ENCODE measurements around the gene PHF21B.
"Not testable (repeated sequence)": the region's sequence is repeated elsewhere in the genome, so short reads cannot be mapped to it uniquely, and the experiment has no call there.

PHF21B gene

GRCh38 chr22:44904492-44905152 lies 105.2 kb downstream of the PHF21B start:
- H3K27me3 ChIP-seq (ENCODE audit: low read depth); H3K4me3 ChIP-seq; H3K4me1 ChIP-seq; in situ Hi-C loops (cut with MboI; ENCODE audit: low sequenced_read_pairs); DNase-seq (ENCODE audit: low spot score in 2 of 2); H3K36me3 ChIP-seq (replicated peaks); H3K9me3 ChIP-seq: not testable (repeated sequence)

- in situ Hi-C loops (cut with MboI; ENCODE audit: low sequenced_read_pairs); H3K4me3 ChIP-seq: not testable (repeated sequence)
Observed at GRCh38 chr22:44903164-44903563, 106.6 kb downstream of the PHF21B start.

GRCh38 chr22:44901301-44901700 lies 108.5 kb downstream of the PHF21B start:
- DNase-seq (ENCODE audit: low spot score in 2 of 2), result no peak
- H3K9me3 ChIP-seq, result peaks cover 8% of the 10 kb centered on the region

More at GRCh38 chr22:44903164-44903563, 106.6 kb downstream of the PHF21B start:
- not testable (repeated sequence) for DNase-seq (ENCODE audit: low spot score in 2 of 2); H3K36me3 ChIP-seq (replicated peaks); H3K4me1 ChIP-seq; H3K9me3 ChIP-seq; H3K27me3 ChIP-seq (ENCODE audit: low read depth)

GRCh38 chr22:44898236-44898635 lies 111.6 kb downstream of the PHF21B start:
- H3K9me3 ChIP-seq, result peaks cover 8% of the 10 kb centered on the region
- H3K4me3 ChIP-seq, result no peak overlapping the region
- no peaks in the 10 kb centered on the region for H3K4me1 ChIP-seq
- no peak for DNase-seq (ENCODE audit: low spot score in 2 of 2)
- H3K27me3 ChIP-seq (ENCODE audit: low read depth), result no peaks in the 10 kb centered on the region
- in situ Hi-C loops (cut with MboI; ENCODE audit: low sequenced_read_pairs), result no loop called here
- no peaks in the 10 kb centered on the region for H3K36me3 ChIP-seq (replicated peaks)

More at GRCh38 chr22:44901301-44901700, 108.5 kb downstream of the PHF21B start:
- in situ Hi-C loops (cut with MboI; ENCODE audit: low sequenced_read_pairs), result no loop called here
- no peaks in the 10 kb centered on the region for H3K4me1 ChIP-seq
- no peak overlapping the region for H3K4me3 ChIP-seq
- H3K27me3 ChIP-seq (ENCODE audit: low read depth), result no peaks in the 10 kb centered on the region
- peaks cover under 1% of the 10 kb centered on the region; the same call in 1 of the 2 replicates for H3K36me3 ChIP-seq (replicated peaks)

- in situ Hi-C loops (cut with MboI; ENCODE audit: low sequenced_read_pairs), result no loop called here
- H3K4me3 ChIP-seq, result no peak overlapping the region
- no peaks in the 10 kb centered on the region; the same call in 1 of the 2 replicates for H3K36me3 ChIP-seq (replicated peaks)
- H3K4me1 ChIP-seq, result no peaks in the 10 kb centered on the region
- no peaks in the 10 kb centered on the region for H3K27me3 ChIP-seq (ENCODE audit: low read depth)
- H3K9me3 ChIP-seq, result no peaks in the 10 kb centered on the region
- no peak for DNase-seq (ENCODE audit: low spot score in 2 of 2)
Observed at GRCh38 chr22:44895296-44896055, 114.3 kb downstream of the PHF21B start.

- in situ Hi-C loops (cut with MboI; ENCODE audit: low sequenced_read_pairs), result no loop called here
- no peak for DNase-seq (ENCODE audit: low spot score in 2 of 2)
- H3K9me3 ChIP-seq, result no peaks in the 10 kb centered on the region
- no peaks in the 10 kb centered on the region for H3K4me1 ChIP-seq
- no peaks in the 10 kb centered on the region; the same call in 1 of the 2 replicates for H3K36me3 ChIP-seq (replicated peaks)
- H3K27me3 ChIP-seq (ENCODE audit: low read depth), result no peaks in the 10 kb centered on the region
- H3K4me3 ChIP-seq, result no peak overlapping the region
Observed at GRCh38 chr22:44894782-44895181, 115.0 kb downstream of the PHF21B start.

- no peak for DNase-seq (ENCODE audit: low spot score in 2 of 2)
- Histone ChIP-seq H3K36me3 (replicated peaks) (no peaks in the 10 kb centered on the region; the same call in 1 of the 2 replicates), H3K9me3 (no peaks in the 10 kb centered on the region), H3K4me1 (no peaks in the 10 kb centered on the region), H3K4me3 (no peak overlapping the region), H3K27me3 (ENCODE audit: low read depth) (no peaks in the 10 kb centered on the region)
- in situ Hi-C loops (cut with MboI; ENCODE audit: low sequenced_read_pairs), result no loop called here
Observed at GRCh38 chr22:44894321-44894720, 115.5 kb downstream of the PHF21B start.

GRCh38 chr22:44893731-44894080 lies 116.1 kb downstream of the PHF21B start:
- H3K4me1 ChIP-seq, result no peaks in the 10 kb centered on the region
- in situ Hi-C loops (cut with MboI; ENCODE audit: low sequenced_read_pairs), result no loop called here
- H3K4me3 ChIP-seq, result no peak overlapping the region
- H3K27me3 ChIP-seq (ENCODE audit: low read depth), result no peaks in the 10 kb centered on the region
- H3K9me3 ChIP-seq, result no peaks in the 10 kb centered on the region
- no peak for DNase-seq (ENCODE audit: low spot score in 2 of 2)
- H3K36me3 ChIP-seq (replicated peaks), result no peaks in the 10 kb centered on the region; the same call in 1 of the 2 replicates

- no peaks in the 10 kb centered on the region for H3K9me3 ChIP-seq
- no peaks in the 10 kb centered on the region; the same call in 1 of the 2 replicates for H3K36me3 ChIP-seq (replicated peaks)
- H3K4me3 ChIP-seq, result no peak overlapping the region
- in situ Hi-C loops (cut with MboI; ENCODE audit: low sequenced_read_pairs), result no loop called here
- DNase-seq (ENCODE audit: low spot score in 2 of 2), result no peak
- H3K4me1 ChIP-seq, result no peaks in the 10 kb centered on the region
- H3K27me3 ChIP-seq (ENCODE audit: low read depth), result no peaks in the 10 kb centered on the region
Observed at GRCh38 chr22:44892803-44893730, 116.7 kb downstream of the PHF21B start.

GRCh38 chr22:44892243-44892642 lies 117.6 kb downstream of the PHF21B start:
- Histone ChIP-seq H3K36me3 (replicated peaks) (no peaks in the 10 kb centered on the region; the same call in 1 of the 2 replicates), H3K27me3 (ENCODE audit: low read depth) (no peaks in the 10 kb centered on the region), H3K9me3 (no peaks in the 10 kb centered on the region), H3K4me1 (no peaks in the 10 kb centered on the region), H3K4me3 (no peak overlapping the region)
- no peak for DNase-seq (ENCODE audit: low spot score in 2 of 2)
- in situ Hi-C loops (cut with MboI; ENCODE audit: low sequenced_read_pairs), result no loop called here

- no peak for DNase-seq (ENCODE audit: low spot score in 2 of 2)
- no peaks in the 10 kb centered on the region for H3K4me1 ChIP-seq
- H3K4me3 ChIP-seq, result no peak overlapping the region
- in situ Hi-C loops (cut with MboI; ENCODE audit: low sequenced_read_pairs), result no loop called here
- H3K36me3 ChIP-seq (replicated peaks), result no peaks in the 10 kb centered on the region; the same call in 1 of the 2 replicates
- H3K27me3 ChIP-seq (ENCODE audit: low read depth), result no peaks in the 10 kb centered on the region
- no peaks in the 10 kb centered on the region for H3K9me3 ChIP-seq
Observed at GRCh38 chr22:44891791-44892190, 118.0 kb downstream of the PHF21B start.

GRCh38 chr22:44891293-44891747 lies 118.5 kb downstream of the PHF21B start:
- no peak overlapping the region for H3K4me3 ChIP-seq
- H3K9me3 ChIP-seq, result no peaks in the 10 kb centered on the region
- H3K36me3 ChIP-seq (replicated peaks), result no peaks in the 10 kb centered on the region; the same call in 1 of the 2 replicates
- no peaks in the 10 kb centered on the region for H3K27me3 ChIP-seq (ENCODE audit: low read depth)
- no peak for DNase-seq (ENCODE audit: low spot score in 2 of 2)
- no peaks in the 10 kb centered on the region for H3K4me1 ChIP-seq
- in situ Hi-C loops (cut with MboI; ENCODE audit: low sequenced_read_pairs), result no loop called here

- H3K9me3 ChIP-seq, result no peaks in the 10 kb centered on the region
- H3K27me3 ChIP-seq (ENCODE audit: low read depth), result no peaks in the 10 kb centered on the region
- H3K4me1 ChIP-seq, result no peaks in the 10 kb centered on the region
- in situ Hi-C loops (cut with MboI; ENCODE audit: low sequenced_read_pairs), result no loop called here
- no peaks in the 10 kb centered on the region; the same call in 1 of the 2 replicates for H3K36me3 ChIP-seq (replicated peaks)
- DNase-seq (ENCODE audit: low spot score in 2 of 2), result no peak
- H3K4me3 ChIP-seq, result no peak overlapping the region
Observed at GRCh38 chr22:44890416-44891292, 119.2 kb downstream of the PHF21B start.
